ENCODE data around the gene TMA7.

- TF ChIP-seq GATA2 (IDR thresholded peaks at IDR 0.05; ENCODE audit: low read depth, low read length): no peak
- TF ChIP-seq GATA3 (IDR thresholded peaks at IDR 0.05; ENCODE audit: low read depth, low read length): no peak
These were observed 19.9 kb downstream of the TMA7 start for GRCh38 chr3:48459773-48460516.
